HG02678 (cell line): ENCODE results near the gene SLC2A2.

Experiments used
- ATAC-seq: cut with Tn5 transposase; IDR thresholded peaks from one replicate; pipeline ENCODE4 v1.9.1; 2021; ENCODE audit warnings: mild to moderate bottlenecking, moderate library complexity; ENCODE audit not compliant: unreplicated experiment

SLC2A2 gene

DNA sequence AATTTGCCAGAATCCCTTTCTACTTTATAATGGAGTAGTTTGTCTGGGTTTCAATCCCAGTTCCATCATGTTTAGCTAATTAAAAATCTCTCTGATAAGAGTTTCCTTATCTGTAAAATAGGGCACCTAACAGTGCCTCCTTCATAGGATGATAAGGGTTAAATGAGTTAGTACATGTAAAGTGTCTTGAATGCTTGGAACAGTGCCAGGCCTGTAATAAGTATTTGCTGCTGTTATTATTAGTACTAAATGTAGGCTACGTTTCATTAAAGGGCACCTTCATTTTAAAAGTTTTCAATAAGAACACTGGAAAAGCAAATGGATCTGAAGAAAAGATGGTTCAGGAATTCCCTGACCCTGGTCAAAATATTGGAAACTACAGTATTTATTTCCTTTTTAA, 11.8 kb upstream of the SLC2A2 start:
- ATAC-seq, result no peak

DNA sequence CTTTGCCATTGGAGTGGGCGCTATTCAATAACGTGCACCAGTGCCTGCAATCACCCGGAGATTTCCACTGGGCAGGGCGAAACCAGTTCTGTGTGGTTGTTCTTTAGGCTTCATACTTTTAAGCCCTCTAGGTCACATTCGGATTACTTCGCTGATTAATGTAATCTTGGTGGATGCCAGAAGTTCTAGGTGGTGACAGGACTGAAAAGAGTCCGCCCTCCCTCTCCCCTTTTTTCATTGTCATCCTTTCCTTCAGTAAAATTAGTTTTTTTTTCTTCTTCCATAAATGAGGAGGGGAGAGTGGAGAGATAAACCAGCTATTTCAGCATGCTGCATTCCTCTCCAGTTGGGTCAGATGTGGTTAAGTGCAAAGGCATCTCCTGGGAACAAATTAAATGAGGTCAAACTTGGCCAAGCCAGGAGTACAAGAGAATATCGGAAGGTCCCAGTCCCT, 2.3 kb upstream of the SLC2A2 start:
- no peak for ATAC-seq

DNA sequence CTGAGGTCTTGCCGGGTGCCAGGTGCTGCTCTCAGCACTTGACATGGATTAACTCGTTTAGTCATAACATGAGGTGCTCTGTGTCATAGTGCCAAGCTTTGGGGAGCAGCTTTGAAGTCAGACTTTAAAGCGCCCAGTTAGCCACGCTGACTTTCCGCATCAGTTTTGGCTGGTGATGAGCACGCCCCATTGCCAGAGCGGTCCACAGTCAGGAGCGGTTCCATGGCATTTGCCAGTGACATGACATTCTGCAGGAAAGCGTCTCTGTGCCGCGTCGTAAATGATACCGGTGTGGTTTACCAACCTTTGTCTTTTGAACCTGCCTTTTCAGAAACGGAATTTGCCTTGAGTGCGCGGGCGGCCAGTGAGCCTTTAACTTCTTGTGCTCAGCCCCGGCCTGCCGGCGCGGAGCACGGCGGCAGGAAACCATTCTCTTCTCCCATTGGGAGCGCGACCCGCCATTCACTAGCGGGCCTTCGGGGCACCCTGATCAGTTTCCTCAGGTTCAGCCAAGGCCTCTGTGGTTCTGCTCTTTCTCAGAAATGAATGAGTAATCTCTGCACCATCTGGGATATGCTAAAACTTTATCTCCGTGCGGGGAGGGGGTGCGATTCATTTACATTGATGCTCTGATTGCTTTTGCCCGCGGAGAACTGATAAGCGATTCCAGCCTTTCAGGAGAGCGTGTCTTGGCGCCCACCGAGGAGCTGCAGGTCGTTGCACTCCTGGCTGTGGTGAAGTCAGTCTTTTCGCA, 1.7 kb upstream of the SLC2A2 start:
- ATAC-seq, result peak; percentile 84

DNA sequence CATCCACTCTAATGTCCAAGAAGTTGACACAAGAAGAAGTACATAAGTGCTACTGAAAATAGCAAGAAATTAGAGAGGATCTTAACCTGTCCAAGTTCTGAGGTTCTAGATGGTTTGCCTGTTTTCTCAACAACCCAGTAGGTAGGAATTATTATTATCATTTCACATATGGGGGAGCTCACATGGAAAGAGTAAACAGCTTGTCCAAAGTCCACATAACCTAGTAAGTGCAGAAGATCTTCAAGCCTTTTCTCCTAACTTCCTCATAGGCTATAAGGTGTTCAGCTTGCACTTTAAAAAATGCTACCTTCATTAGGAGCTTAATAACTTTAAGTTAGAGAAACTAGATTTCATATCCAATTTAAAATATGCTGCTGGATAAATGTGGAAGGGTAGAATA, 3.0 kb downstream of the SLC2A2 start:
- no peak for ATAC-seq

DNA sequence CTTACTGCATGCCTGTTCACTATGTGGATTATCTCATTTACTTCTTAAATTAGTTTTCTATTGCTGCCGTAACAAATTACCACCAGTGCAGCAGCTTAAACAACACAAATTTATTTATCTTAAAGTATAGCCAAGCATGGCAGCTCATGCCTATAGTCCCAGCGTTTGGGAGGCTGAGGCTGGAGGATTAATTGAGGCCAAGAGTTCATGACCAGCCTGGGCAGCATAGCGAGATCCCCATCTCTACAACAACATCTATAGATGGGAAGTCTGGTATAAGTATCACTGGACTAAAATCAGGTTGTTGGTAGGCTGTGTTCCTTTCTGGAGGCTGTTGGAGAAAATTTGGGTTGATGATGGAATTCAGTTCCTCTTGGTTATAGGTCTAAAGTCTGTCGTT, 5.1 kb downstream of the SLC2A2 start:
- no peak for ATAC-seq

DNA sequence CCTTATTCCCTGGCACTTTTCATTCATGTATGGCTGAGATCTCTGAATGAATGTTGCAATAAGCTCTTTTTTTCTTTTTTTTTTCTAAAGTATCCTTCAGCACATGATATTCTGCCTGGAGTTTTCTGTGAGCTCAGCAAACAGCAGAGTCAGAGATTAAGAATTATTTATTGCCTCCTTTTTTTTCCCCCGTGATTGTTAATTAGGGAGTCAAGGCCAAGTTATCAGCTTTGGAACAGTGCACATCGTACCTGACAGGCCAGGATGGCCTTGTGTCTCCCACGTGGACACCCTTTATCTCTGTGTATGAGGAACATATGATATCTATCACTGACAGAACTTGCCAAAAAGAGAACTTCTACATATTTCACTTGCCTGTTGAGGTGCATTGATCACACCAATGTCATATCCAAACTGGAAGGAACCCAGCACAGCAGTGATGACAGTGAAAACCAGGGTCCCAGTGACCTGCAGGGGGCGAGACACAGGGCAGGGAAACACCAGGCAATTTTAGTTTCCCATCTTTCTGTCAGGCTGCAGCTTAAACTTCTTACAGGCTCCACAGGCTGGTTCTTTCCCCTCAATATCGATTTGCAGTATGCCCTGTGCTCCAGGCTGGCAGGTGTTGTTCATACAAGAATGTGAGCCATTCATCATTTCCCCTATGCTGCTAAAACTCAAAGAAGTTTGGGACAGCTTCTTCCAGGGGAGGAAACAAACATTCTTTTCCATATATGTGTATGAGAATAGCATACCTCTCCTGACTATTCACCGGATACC, 8.2 kb downstream of the SLC2A2 start:
- ATAC-seq, result no peak

DNA sequence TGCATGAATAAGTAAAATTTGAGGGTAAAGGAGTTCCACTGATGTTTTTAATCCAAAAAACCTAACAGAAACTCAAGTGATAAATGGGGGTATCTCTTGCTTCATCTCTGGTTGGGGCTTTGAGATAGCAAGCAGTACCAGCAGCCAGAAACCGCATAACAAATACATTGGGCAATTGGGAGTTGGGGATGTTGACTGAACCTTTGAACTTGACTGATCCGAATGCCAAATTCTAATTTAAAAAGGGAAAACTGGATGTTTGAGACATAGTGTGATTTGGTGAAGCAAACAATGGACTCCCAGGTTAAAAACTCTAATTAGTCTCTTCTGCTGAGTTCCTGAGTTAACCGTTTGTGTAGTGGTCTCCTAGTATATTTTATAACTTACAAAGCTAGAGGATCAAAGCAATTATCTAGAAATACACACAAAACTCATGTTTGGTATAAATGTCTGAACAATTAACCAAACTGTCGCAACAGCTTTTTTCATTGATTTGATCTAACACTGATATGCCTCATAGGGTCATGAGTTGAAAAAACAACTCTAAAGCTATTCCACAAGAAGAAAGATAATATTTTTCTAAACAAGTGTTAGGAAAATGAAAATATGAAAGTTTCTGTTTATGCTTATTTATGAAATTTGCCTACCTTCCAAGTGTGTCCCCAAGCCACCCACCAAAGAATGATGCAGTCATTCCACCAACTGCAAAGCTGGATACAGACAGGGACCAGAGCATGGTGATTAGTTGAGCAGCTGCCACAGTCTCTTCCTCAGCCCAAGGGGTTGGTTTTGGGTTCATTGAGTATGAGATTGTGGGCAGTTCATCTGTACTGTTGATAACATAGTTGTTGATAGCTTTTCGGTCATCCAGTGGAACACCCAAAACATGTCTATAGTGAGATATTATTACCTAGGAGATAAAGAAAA, 12.4 kb downstream of the SLC2A2 start:
- ATAC-seq, result no peak

DNA sequence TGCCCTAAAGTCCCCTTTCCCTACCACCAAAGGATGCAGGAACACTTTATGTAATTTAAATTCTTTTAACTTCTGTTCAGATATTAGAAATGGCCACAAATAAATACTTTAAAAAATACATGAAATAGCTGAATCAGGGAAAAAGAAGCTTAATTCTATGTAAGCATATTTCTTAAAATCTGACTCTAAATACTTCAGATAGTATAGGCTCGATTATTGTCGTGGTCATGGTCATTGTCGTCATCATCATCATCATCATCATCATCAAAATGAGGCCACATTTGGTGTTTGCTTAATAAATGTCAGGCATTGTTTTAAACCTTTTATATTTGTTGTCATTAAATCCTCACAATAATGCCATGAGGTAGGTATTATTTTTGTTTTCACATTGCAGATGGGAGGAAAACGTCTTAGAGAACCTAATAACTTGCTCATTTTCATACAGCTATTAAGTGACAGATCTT, 14.6 kb downstream of the SLC2A2 start:
- ATAC-seq, result no peak

DNA sequence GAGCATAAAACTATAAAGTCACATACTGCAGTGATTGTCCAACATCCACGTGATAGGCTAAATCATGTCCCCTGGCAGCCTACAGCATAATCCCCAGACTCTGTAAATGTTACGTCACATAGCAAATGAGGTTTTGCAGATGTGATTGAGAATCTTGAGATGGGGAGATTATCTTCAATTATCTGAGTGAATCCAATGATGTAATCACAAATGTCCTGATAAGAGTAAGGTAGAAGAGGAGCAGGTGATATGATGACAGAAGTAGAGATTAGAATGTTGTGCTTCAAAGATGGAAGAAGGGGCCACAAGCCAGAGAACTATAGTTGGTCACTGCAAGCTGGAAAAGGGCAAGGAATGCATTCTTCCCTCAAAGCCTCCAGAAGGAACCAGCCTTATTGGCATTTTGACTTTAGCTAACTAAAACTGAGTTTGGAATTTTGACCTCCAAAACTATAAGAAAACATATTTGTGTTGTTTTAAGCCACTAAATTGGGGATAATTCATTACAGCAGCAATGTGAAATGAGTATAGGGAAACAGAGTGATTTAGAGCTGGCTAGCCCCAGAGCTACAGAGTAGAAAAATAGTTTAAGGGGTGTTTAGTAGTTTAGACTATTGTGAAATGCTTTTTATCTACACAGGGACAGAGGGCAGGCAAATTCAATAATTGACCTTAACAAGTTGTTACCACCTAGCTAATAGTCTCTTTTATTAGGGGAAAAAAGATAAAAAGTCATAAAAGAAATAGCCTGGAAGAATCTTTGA, 15.2 kb downstream of the SLC2A2 start:
- no peak for ATAC-seq

DNA sequence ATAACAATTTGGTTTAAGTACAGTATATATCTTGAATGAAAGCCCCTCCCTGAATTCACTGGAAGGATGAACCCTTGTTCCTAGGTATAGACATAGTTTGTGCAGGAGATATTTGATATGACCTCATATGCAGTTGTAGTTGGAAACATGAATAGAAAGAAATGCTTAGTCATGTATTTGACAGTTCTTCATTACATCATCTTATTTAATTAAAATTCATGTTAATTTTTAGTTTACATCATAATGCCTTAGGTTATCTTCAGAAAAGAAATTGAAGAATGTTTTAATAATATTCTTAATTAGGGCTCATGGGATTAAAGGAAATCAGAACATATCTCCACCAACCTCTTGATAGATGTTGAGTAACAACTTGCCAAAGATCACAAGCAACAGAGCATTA, 19.2 kb downstream of the SLC2A2 start:
- no peak for ATAC-seq

DNA sequence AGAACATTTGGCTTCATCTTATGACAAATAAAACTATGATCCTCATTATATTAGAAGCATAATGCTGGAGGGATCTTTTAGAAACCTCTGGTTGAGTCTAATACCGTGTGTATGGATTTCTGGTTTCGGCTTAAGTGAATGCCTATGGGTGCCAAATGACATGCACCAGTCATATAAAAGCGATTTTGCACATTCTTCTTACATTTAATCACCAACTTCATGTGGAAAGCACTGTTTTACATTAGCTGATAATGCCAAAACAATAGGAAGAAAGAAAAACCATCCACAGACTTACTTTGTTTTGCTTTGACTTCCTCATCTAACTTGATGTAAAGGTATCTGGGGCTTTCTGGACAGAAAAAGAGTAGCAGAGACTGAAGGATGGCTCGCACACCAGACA, 20.9 kb downstream of the SLC2A2 start:
- no peak for ATAC-seq

DNA sequence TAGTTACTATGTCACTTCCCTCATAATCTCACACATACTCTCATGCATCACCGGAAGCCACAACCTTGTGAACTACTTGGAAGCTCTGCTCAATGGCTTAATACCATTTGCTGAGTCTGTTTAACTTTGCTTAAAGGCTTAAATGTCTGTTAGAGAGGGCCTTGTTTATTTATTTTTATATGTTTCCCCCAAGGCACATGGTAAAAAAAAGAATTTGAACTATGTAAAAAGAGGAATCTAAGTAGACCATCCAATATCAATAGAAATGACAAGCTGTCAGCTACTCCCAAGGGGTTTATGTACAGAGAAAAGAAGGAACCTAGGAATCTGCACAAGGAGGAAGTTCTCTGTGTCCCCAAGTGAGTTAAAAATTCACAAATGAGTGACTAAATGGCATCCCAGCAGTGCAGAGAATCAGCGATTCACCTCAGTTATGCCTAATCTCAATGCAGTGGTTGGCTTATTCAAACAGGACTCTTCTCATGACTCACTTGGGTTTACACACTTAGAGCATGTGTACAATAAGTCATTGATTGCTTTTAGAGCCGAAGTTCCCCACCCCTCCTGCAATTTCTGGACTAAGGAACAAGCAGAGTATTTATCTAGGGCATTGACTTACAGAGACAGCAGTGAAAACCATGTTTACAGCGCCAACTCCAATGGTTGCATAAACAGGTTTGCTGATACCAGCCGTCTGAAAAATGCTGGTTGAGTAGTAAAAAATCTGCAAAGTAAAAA, 24.4 kb downstream of the SLC2A2 start:
- peak; percentile 85 for ATAC-seq

DNA sequence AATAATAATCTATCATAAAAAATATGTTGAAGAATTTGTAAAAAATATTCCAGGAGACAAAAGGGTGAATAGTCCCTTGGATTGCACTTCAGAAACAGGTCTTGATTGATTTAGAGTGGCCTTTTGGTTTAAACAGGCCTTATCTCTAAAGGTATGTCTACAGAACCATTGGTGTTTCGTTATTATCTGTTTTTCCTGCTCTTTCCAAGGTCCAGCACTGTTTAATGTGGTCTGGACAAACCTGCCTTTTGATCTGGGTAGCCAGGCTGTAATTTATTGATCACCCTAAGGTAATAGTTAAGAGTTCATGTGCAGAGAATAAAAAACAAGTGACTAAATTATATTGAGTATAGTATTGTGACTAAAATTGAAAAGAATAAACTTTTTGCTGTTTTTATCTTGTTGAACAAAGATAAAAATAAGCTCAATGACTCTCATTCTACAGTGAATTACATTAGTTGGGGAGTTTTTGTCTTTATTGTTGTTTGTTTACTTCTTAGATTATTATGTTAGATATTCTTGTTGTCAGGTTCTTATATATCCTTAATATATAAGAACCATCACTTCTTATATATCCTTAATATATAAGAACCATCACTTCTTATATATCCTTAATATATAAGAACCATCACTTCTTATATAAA, 25.1 kb downstream of the SLC2A2 start:
- ATAC-seq, result no peak

DNA sequence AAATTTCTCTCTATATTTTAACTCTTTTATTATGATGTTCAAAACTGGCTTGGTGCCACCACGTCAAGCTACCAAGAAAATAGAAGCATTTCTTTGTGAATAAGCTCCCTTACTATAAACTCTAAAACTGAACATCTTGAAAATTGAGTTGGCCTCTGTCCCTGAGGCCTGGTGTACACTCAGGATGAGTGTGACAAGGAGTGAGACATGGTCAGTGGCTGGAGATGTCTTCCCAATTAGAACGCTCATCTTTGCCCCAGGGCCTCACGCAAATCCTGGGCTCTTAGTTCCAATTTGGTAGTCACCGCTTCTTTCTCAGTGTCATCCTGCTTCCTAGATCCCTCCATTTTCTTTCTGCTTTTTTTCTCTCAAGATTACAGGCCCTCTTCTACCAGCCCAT, 26.2 kb downstream of the SLC2A2 start:
- ATAC-seq, result no peak

DNA sequence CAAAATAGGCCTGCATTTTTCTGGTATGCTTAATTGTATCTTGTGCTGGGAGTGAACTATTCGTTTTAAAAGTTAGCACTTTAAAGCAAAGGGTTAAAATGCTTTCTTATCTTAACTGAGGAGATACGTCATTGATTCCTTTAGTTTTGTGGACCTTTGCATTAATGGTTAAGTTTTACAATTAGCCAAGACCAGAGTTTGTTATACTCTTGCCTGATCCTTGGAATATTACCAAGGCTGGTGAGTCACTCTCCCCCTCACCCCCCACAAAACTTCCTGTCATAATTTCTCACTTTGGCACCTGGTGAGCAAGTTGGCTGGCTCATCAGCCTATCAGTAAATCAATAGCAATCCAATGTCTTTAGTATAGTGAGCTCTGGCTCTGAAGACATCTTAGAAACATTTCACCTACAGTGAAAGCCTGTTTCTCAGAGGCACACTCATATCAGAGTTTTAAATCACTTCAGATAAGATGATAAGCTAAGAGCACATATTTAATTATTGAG, 26.7 kb downstream of the SLC2A2 start:
- ATAC-seq, result no peak

DNA sequence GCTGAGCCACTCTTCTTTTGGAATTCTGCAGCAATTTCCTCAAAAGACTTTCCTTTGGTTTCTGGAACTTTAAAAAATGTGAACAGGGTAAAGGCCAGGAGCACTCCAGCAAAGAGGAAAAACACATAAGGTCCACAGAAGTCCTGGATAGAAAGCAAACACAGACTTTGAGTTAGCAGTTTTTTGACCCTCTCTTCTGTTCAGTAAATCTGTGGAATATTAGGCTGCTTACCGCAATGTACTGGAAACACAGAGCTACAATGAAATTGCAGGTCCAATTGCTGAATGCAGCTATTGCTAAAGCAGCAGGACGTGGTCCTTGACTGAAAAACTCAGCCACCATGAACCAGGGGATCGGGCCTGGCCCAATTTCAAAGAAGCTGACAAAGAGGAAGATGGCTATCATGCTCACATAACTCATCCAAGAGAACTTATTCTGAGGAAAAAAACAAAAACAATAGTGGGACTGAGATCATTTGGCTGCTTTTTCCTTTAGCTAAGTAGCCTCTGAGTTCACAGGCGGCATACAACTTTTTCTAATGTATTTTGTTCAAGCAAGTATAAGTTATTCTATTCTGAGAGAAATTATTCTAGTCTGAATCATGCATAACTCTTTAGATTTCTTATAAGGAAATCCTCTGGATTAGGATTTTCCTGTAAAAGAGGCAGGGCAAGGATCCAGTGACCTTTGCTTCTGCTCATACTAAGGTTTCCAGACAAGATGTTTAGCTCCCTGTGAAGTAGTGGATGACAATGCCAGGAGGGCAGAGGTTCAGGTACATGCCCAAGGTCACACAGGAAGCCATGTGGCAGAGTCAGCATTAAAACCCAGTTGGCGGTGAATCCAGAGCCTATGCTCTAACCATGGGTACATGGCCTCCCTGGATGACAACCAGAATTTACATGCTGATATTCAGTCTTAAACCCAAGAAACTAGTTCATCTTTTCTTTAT, 28.3 kb downstream of the SLC2A2 start:
- ATAC-seq, result no peak

DNA sequence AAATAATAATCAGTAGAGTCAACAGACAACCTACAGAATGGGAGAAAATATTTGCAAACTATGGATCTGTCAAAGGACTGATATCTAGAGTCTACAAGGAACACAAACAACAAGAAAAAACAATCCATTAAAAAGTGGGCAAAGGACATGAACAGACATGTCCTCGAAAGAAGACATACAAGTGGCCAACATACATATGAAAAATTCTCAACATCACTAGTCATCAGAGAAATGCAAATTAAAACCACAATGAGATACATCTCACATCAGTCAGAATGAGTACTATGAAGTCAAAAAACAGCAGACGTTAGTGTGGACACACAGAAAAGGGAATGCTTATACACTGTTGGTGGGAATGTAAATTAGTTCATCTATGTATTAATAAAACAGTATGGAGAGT, 33.7 kb downstream of the SLC2A2 start:
- ATAC-seq, result no peak

DNA sequence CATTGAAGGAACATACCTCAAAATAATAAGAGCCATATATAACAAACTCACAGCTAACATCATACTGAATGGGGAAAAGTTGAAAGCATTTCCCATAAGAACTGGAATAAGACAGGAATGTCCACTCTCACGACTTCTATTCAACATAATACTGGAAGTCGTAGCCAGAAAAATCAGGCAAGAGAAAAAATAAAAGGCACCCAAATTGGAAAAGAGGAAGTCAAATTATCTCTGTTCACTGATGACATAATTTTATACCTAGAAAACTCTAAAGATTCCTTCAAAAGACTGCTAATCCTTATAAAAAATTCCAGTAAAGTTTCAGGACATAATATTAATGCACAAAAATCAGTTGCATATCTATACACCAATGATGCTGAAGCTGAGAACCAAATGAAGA, 34.9 kb downstream of the SLC2A2 start:
- no peak for ATAC-seq
